Ammon's horn (tissue), 1 donor: ENCODE measurements around the gene ADAMTS6.

ENCODE experiments used
- DNase-seq: peaks from one replicate; pipeline ENCODE4 v3.0.0-alpha.2; 2016; ENCODE audit warnings: low spot score

ADAMTS6 gene

DNA sequence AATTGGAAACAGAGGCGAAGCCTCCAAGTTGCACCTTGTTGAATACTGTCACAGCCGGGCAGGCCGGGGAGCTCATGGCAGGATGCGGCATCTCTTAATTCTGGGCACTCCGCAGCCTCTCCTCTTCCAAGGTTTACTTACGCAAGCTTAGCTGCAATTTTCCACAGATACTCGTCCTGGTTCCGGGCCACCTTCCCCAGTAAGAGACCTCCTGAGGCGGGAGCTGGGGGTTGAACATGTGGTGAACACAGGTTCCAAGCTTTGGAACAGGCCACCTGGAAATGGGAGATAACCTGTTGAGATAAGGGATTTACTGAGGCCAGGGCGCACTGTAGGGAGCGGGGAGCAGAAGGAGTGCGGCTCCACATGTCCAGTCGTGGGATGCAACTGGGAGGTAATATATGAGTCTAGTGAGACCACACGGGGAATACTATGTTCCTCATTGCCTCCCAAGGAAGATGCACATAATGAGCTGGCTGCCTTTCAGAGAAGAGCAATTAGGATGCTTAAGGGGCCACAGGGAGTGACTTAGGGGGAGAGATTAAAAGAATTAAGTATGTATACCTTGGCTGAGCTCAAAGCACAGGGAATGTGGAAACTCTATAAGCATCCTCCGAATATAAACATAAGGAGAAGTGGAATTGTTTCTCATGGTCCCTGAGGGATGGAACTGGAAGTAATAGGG is 377.8 kb downstream of the ADAMTS6 start:
- no peak for DNase-seq

- peak; percentile 53 for DNase-seq
Measured at GRCh38 chr5:65102976-65103711, 378.6 kb downstream of the ADAMTS6 start.

- peak; percentile 20 for DNase-seq
Measured at GRCh38 chr5:65102371-65102975, 379.2 kb downstream of the ADAMTS6 start.

DNA sequence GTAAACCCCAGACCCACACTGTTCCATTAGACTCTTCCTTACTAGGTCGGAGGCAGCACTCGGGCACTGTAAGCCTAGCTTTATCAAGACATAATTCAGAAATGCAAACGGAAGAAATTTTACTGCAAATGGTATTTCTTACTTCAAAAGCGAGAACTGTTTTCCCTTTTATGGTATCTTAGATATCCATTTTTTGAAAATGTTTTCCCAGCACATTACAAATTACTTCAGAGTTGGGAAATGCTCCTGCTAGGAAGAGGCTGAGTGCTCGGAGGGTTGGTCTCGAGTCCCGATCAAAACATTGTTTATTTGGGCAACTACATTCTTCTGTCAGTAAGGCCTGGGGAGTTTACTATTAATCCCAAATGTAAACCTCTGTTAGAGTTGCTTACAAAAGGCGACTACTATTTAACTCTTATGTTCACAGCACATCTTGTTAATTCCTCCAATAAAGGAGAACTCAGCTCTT is 380.1 kb downstream of the ADAMTS6 start:
- no peak for DNase-seq

GRCh38 chr5:65100911-65101631 is 380.6 kb downstream of the ADAMTS6 start:
- DNase-seq: peak; percentile 16
